SU-DHL-6 (cell line): Measurements from ENCODE around the gene FMNL3.

ENCODE experiments used
- CTCF ChIP-seq: fragments of 200-600 bp; sonication (generic); IDR thresholded peaks from one replicate; pipeline ENCODE4 v1.5.1; 2017; ENCODE audit warnings: antibody characterized with exemption, mild to moderate bottlenecking, low read length, moderate library complexity; ENCODE audit not compliant: insufficient read depth, poor library complexity, severe bottlenecking
- EZH2phosphoT487 ChIP-seq: fragments of 200-600 bp; sonication (generic), shearing (Covaris generic); conservative IDR thresholded peaks from 2 replicates; pipeline ENCODE4 v1.6.1; 2018; ENCODE audit warnings: mild to moderate bottlenecking, antibody characterized with exemption, low read length, moderate library complexity, mixed read lengths

- peak; percentile 93 for TF ChIP-seq CTCF
- TF ChIP-seq EZH2phosphoT487 = no peak
Measured at GRCh38 chr12:49644620-49644994, 62.6 kb downstream of the FMNL3 start.
